ENCODE results near the gene GPR141.

Gene GPR141

DNA sequence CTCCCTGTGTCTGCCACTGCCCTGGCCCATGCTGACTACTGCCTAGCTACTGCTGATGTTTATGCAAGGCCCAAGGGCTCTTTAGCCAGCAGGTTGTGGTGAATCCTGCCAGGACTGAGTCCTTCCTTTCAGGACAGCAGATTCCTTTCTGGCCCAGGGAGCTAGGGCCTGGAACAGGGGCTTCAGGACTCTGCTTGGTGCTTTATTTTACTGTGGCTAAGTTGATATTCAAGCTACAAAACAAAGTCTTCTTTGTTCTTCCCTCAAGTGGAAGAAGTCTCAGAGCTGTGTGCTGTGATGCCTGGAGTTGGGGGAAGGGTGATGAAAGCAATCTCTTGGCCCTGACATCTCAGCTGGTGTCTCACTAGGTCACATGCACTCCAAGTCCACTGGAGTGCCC lies 98.6 kb downstream of the GPR141 start:
- no peak for DNase-seq (ENCODE audit: low read depth in 2 of 3, low spot score in 1 of 3)

DNA sequence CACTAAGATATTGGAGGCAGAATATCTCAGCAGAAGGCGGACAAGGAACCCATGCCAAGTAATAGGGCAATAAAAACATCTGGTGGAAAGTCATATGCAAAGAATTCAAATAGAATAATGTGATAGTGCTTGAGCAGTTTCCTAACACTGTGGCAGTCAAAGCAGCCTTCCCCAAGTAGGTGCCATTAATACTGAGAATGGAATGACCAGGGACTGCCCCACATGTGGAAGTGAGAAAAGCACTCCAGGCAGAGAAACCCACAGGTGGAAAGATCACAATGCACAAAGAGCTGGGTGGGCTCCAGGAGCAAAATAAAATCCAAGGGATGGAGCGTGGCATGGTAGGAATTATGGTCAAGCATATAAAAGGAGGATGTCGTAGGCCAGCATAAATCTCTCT lies 100.4 kb downstream of the GPR141 start:
- DNase-seq (ENCODE audit: low read depth in 2 of 3, low spot score in 1 of 3) = no peak

DNA sequence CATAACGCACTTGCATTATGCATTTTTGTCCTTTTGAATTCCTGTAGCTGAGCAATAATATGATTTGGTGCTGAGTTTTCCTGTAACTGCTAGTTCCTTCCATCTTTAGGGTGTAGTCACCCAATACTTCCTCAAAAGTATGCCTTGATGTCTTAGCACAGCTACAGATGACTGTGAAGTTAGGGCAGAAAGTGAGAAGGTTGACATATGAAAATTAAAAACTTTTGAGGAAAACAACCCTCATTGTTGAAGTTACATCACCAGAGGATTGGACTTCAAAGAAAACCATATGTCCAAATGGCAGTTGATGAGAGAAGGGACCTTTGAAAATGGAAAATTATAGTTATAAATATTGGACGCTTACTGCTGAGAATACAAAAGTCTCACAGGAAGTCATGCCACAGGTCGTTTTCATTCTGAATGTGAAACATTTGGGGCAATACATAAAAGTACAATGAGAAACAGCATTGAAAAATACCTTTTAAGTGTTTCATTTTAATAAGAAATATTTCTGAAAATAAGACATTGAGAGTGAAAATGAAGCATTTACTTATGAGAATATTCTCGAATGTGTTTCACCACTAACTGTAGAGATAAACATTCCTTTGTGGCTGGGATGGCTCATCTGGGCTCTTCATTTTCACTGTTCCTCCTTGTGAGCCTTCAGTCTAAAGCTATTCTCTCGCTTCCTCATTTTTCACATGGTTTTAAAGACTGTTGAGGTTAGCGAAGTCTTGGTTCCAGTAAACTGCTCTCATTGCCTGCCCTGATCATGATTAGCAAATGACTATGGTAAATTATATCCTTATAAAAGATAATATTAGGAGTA lies 103.4 kb downstream of the GPR141 start:
- no peak for DNase-seq (ENCODE audit: low read depth in 2 of 3, low spot score in 1 of 3)
